Esophagus squamous epithelium (tissue), 5 donors: ENCODE results near the gene SYNRG. TPM values are rescaled to one million over a fixed set of nuclear protein-coding genes. Genes with fewer than 3 reads are reported as not detected.

Experiments used
- DNase-seq: peaks from one replicate; lab custom pipeline; 2025; lab: John Stamatoyannopoulos, UW
- H3K27ac ChIP-seq, 4 donors: fragments of 200-600 bp; sonication (generic); one replicate each; pipeline ENCODE4 v1.5.1; 2016 to 2019; ENCODE audit warnings: mild to moderate bottlenecking in 1 of 4
- H3K27me3 ChIP-seq, 4 donors: fragments of 200-600 bp; sonication (generic); 1 replicate in 3 of 4; 2 replicates in 1 of 4; pipeline versions ENCODE4 v1.5.1 to v1.6.0; 2017 to 2021; ENCODE audit warnings: antibody characterized with exemption in 1 of 4
- H3K36me3 ChIP-seq, 3 donors: fragments of 200-600 bp; sonication (generic); one replicate each; pipeline ENCODE4 v1.5.1; 2016 to 2019
- H3K4me1 ChIP-seq, 3 donors: fragments of 200-600 bp; sonication (generic); one replicate each; pipeline ENCODE4 v1.5.1; 2017 to 2019
- H3K4me3 ChIP-seq, 4 donors: fragments of 200-600 bp; sonication (generic); 1 replicate in 3 of 4; 2 replicates in 1 of 4; pipeline ENCODE4 v1.5.1; 2016 to 2019; ENCODE audit warnings: mild to moderate bottlenecking in 2 of 4, moderate library complexity in 1 of 4
- H3K9me3 ChIP-seq, 3 donors: fragments of 200-600 bp; sonication (generic); one replicate each; pipeline ENCODE4 v1.5.1; 2016 to 2019
- CTCF ChIP-seq, 6 experiments: fragments of 450-650 bp in 4 of 6; fragments of 200-600 bp in 2 of 6; sonication (generic) in 2 of 6; IDR thresholded peaks; one replicate each; pipeline ENCODE4 v1.5.1; 2016 to 2019; ENCODE audit warnings: antibody characterized with exemption in 6 of 6, mild to moderate bottlenecking in 4 of 6, moderate library complexity in 4 of 6
- POLR2A ChIP-seq, 4 donors: fragments of 450-650 bp; IDR thresholded peaks; one replicate each; pipeline ENCODE4 v1.6.1; 2017; ENCODE audit warnings: antibody characterized with exemption in 4 of 4, mild to moderate bottlenecking in 4 of 4, moderate library complexity in 3 of 4
- WGBS, 2 donors: methylation state at CpG; one replicate each; pipeline ENCODE4 v1.1.5; 2018; 5-methylcytosine and 5-hydroxymethylcytosine counted together
- intact Hi-C: fragments of 100-400 bp; cut with DNase I; formaldehyde crosslinking; loops from one replicate; pipeline ENCODE4 v1.15.0; 2022
- total RNA-seq, 4 donors: library from RNA; depleted of rRNA; stranded (reverse); fragments of >200 nt; gene quantifications; one replicate each; pipeline ENCODE4 v1.1.0, GENCODE V29; 2016
- donor health status: DM: yes; HTN: yes; CAD: no.

SYNRG gene
- total RNA-seq, 4 donors from 2014 or later, result 16.5 to 24.2 (median 21.3) TPM

DNA sequence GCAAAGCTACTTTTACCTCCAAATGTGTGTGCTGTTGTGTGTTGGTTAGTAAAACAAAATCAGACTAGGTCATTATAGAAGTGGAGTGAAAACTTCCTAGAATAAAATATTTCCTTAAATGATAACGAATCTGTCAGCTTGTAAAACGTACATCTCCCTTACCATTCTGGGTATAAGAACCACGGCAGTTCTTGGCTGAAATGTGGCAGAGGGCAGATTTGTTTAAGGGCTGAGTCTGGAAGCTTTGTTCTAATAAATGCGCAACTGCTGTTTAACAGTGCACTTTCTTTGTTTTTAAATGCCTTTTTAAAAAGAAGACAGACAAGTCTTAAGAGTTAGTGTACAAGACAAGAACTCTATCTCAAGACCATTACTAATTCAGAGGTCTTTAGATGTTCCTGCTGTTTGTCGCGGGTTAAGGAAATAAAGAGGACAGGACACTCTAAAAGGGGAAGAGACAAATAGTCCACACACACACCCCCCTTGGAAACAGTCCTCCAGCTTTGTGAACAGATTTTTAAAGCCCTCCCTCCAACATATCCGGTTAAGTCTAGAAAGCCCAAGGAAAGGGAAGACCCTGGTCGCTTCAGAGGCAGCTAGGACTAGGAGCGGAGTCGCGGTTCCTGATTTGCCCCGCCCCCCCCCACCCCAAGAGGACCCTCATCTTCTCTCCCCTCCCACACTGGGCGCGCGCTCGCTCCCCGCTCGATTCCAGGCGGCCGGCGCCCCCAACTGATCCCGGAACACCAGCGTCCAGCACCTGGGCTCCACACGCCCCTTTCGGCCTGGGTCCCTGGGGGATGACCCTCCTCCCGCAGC, 658 bp downstream of the SYNRG start:
- H3K4me3 ChIP-seq, result peak overlapping the region; percentile 79 to 100 (median 90)
- DNase-seq, result no peak
- intact Hi-C loops, result no loop called here
- H3K4me1 ChIP-seq, result peaks cover 8 to 55% (median 14%) of the 10 kb centered on the region in 3 donors
- no peak for TF ChIP-seq CTCF (IDR thresholded peaks at IDR 0.05)
- TF ChIP-seq POLR2A (IDR thresholded peaks at IDR 0.05), result no peak
- H3K9me3 ChIP-seq, result no peaks in the 10 kb centered on the region
- peak overlapping the region; percentile 92 to 98 (median 96) for H3K27ac ChIP-seq
- 0% methylated on average over 8 to 9 of the region's 26 CpGs for WGBS, 2 donors
- H3K27me3 ChIP-seq, result no peaks in the 10 kb centered on the region
- peaks cover 0 to 23% (median 3%) of the 10 kb centered on the region in 3 donors for H3K36me3 ChIP-seq

- peak overlapping the region; percentile 3 to 96 (median 94) for H3K27ac ChIP-seq
- WGBS, 2 donors, result 50 to 54% methylated on average over 13 to 15 of the region's 26 CpGs
- no peak for TF ChIP-seq POLR2A (IDR thresholded peaks at IDR 0.05)
- H3K4me1 ChIP-seq, result peaks cover 8 to 56% (median 14%) of the 10 kb centered on the region in 3 donors
- no peak for DNase-seq
- intact Hi-C loops, result no loop called here
- H3K9me3 ChIP-seq, result no peaks in the 10 kb centered on the region
- H3K27me3 ChIP-seq, result no peaks in the 10 kb centered on the region
- peaks cover 0 to 16% (median 3%) of the 10 kb centered on the region in 3 donors for H3K36me3 ChIP-seq
- H3K4me3 ChIP-seq, result peak overlapping the region; percentile 79 to 100 (median 90)
These were observed 1.4 kb downstream of the SYNRG start for GRCh38 chr17:37607637-37608331.

- Histone ChIP-seq H3K4me1 (peaks cover 8 to 56% (median 14%) of the 10 kb centered on the region in 3 donors), H3K9me3 (no peaks in the 10 kb centered on the region), H3K27me3 (no peaks in the 10 kb centered on the region), H3K4me3 (no peak overlapping the region), H3K27ac (peak overlapping the region in 1 of 4 donors; percentile 9), H3K36me3 (peaks cover 0 to 11% (median 0%) of the 10 kb centered on the region in 3 donors)
- TF ChIP-seq CTCF (IDR thresholded peaks at IDR 0.05) (no peak), POLR2A (IDR thresholded peaks at IDR 0.05) (no peak)
- intact Hi-C loops, result no loop called here
- WGBS, 2 donors, result 60 to 77% methylated on average over 7 of the region's 7 CpGs
- DNase-seq, result no peak
These were observed 3.3 kb downstream of the SYNRG start for GRCh38 chr17:37605813-37606505.

GRCh38 chr17:37605081-37605480, 4.1 kb downstream of the SYNRG start:
- Histone ChIP-seq H3K27ac (peak overlapping the region in 1 of 4 donors; percentile 9), H3K9me3 (no peaks in the 10 kb centered on the region)
- WGBS, 2 donors, result 29 to 49% methylated on average over 4 of the region's 4 CpGs

More at GRCh38 chr17:37605081-37605480, 4.1 kb downstream of the SYNRG start:
- no peak for DNase-seq
- intact Hi-C loops, result no loop called here
- Histone ChIP-seq H3K4me3 (no peak overlapping the region), H3K4me1 (peaks cover 8 to 56% (median 14%) of the 10 kb centered on the region in 3 donors), H3K27me3 (no peaks in the 10 kb centered on the region), H3K36me3 (peaks cover 0 to 16% (median 0%) of the 10 kb centered on the region in 3 donors)
- TF ChIP-seq CTCF (IDR thresholded peaks at IDR 0.05), result no peak
- TF ChIP-seq POLR2A (IDR thresholded peaks at IDR 0.05), result no peak
